ENCODE data around the gene MVB12B.

Gene MVB12B

GRCh38 chr9:126494264-126494663 lies 167.6 kb downstream of the MVB12B start:
- DNase-seq (ENCODE audit: low read depth): no peak

DNA sequence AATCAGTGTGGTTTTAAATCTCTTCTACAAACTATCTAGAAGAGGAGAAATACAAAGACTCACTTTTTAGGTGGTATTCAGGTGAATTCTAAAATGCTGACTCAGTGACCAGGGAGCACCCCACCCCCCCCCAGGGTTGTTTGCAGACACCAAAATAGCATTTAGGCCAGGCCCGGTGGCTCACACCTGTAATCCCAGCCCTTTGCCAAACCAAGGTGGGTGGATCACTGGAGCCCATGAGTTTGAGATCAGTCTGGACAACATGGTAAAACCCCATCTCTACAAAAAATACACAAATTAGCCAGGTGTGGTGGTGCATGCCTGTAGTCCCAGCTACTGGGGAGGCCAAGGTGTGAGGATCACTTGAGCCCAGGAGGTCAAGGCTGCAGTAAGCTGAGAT lies 168.1 kb downstream of the MVB12B start:
- DNase-seq (ENCODE audit: low read depth): no peak

GRCh38 chr9:126495411-126496180 lies 169.0 kb downstream of the MVB12B start:
- no peak for DNase-seq (ENCODE audit: low read depth)

GRCh38 chr9:126496181-126496576 lies 169.6 kb downstream of the MVB12B start:
- no peak for DNase-seq (ENCODE audit: low read depth)

DNA sequence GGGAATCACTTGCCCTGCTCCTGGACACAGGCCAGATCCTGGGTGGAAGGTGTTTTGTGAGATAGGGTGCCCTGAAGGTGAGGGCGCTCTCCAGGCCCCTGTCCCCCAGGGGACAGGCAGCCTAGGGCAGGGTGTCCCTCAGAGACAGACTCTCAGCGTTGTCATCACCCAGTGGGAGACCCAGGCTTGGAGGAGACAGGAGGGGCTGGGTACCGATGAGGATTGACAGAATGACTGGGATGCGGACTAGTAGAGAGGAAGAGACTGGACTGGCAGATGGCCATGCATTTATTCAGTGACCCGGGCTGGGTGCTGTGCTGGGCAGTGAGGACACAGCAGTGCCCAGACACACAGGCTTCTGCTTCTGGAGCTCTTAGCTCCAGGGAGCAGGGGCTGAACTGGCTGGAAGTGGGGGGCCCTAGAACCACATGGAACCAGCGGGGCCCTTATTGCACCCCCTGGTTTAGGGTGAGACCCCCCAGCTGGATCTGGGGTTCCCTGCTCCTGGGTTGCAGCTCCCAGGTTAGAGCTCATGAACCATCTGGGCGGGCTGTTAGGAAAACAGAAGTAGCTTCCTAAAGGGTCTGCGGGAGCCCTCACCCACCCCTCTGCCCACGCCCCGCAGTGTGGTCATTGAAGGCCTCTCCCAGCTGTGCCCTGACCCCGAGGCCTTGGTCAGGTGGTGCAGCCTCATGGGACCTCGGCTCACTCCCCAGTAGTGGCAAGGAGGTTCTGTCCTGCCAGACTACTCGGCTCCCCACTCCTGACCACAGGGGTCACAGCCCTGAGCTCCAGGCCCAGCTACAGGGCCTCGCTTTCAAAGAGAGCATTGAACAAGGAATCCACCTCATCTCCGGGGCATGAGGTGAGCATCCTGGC lies 170.4 kb downstream of the MVB12B start:
- DNase-seq (ENCODE audit: low read depth): no peak

DNA sequence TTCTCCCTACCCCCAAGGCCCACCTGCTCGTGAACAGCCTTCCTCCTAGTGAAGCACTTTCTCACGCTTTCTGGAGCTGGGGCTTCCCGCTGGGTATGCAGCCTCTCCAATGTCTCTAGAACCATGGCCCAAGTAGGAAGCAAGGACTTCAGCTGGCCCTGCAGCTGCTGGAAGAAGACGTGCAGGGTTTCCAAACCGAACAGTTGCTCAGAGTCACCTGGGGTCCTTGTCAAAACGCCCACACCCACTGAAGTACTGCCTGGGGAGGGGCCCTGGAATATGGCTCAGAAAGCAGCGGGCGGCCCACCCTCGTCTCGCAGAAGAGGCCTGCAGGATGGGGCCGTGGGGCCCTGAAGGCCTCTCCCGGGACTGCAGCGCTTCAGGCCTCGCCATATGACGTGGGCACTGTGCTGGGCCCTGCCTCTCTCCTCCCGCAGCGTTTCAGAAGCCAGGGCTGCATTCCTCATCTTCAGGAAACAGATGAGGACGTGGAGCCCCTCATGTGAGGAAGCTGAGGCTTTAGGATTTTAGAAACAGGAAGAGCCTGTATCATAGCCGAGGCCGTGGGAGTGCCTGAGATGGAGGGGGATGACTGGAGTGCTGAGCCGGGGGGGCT lies 171.1 kb downstream of the MVB12B start:
- no peak for DNase-seq (ENCODE audit: low read depth)

- no peak for DNase-seq (ENCODE audit: low read depth)
Observed at GRCh38 chr9:126498331-126498730, 171.7 kb downstream of the MVB12B start.

GRCh38 chr9:126499005-126499910 lies 172.6 kb downstream of the MVB12B start:
- DNase-seq (ENCODE audit: low read depth): peak; percentile 37

- DNase-seq (ENCODE audit: low read depth): no peak
Observed at GRCh38 chr9:126499911-126500599, 173.4 kb downstream of the MVB12B start.

GRCh38 chr9:126500600-126501382 lies 174.2 kb downstream of the MVB12B start:
- peak; percentile 57 for DNase-seq (ENCODE audit: low read depth)

DNA sequence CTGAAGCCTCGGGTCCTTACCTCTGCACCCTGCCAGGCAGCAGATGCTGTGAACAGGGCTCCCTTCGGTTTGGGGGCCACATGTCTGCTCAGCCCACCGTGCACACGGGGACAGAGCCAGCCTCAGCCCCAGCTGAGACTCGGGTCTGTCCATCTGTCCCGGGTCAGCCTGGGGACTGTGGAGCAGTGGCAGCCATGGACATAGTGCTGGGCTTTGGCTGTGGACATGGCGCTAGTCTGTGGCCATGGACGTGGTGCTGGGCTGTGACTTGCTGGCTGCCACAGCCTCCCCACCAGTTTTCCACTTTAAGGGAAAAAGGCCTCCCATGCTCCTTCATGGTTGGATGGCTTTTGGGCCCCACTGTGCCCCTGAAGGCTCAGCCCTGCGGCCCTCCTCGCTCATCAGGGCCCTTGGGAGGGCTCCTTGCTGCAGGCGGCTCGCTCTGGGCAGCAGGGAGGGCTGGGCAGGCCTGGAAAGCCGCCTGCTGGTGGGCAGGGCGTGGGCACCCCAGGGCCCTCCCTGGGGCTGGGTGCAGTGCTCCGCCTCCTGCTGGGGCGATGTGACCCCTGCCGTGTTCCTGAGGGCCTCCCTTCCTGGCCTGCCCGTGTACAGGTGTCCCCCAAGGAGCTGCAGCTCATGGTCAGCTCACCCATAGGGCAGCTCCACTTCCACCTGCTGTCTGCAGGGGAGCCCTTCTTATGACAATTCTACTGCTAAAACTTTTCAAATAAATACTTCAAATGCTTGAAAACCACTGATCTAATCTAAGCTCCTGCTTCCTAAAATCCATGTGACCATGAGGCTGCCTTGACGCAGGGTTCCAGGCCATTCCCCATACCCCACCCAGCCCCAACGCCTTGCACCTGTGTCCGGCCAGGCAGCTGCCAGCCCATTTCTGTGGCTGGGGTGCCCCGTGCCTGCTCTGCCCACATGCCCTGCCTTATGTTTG lies 175.0 kb downstream of the MVB12B start:
- DNase-seq (ENCODE audit: low read depth): no peak

- no peak for DNase-seq (ENCODE audit: low read depth)
Observed at GRCh38 chr9:126502417-126503332, 176.0 kb downstream of the MVB12B start.

GRCh38 chr9:126503333-126504085 lies 176.9 kb downstream of the MVB12B start:
- no peak for DNase-seq (ENCODE audit: low read depth)

DNA sequence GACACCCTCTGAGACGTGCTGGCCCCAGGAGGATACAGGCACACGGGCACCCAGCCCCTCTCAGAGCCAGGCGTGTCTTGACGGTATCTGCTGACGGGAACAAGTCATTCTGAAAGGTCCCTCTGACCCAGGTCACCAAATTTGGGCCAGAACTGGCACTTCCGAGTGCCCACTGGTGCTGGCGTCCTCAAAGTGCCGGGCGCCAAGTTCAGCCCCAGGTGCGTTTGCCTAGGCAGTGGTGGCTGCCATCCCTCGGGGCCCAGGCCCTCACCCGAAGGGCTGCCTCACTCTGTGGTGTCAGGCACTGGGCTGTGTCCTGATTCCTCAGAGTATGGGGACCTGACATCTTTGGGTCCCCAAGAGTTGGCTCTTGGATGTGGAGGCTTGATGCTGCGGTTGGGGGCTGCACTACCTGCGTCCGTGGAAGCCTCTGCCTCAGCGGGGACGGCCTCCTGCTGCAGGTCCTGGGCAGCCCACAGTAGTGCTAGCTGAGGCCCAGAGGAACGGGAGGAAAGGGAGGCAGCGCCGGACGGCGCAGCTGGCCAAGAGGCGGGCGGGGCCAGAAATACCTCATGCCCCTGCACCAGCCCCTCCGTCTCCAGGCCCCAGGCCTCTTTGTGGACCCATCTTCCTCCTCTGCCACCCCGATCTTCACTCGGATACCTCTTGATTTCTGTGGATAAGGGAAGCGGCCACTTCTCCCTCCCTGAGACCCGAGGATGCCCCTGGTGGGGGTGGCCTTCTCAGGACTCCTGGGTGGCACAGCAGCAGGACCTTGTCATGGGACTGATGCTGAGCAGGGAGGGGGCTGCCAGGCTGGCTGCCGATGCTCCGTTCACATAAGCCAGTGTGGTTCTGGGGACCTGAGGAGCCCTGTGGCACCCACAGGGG lies 177.7 kb downstream of the MVB12B start:
- no peak for DNase-seq (ENCODE audit: low read depth)

DNA sequence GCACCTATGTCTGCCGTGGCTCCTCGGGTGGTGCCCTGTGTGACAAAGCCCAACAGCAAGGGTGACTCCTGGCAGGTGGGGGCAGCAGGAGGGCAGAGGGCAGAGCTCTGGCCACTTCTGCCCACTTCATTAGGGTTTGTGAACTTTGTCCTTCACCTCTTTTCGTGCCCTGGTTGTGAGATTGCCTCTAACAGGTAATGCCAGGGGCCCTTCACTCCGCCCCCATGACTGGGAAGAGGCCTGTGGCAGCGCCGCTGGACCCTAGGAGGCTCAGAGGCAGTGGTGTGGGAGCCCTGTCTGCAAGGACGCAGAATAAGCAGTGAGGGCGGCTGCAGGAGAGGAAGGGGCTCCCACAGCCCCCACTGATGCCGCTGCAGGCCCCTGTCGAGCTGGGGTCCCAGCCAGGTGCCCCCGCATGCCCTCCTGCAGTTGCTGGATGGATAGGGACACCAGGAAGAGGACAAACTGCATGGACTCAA lies 178.4 kb downstream of the MVB12B start:
- DNase-seq (ENCODE audit: low read depth): no peak

- no peak for DNase-seq (ENCODE audit: low read depth)
Observed at GRCh38 chr9:126505697-126506346, 179.2 kb downstream of the MVB12B start.

All from activated T-cell treated with anti-CD3 and anti-CD28 coated beads for 1 hour (primary cell).